ELR (cell line): ENCODE results near the gene GJD2.

Source experiments
- DNase-seq: peaks from one replicate; pipeline ENCODE4 v3.0.0-alpha.2; 2015; ENCODE audit warnings: low read depth

Gene GJD2

DNA sequence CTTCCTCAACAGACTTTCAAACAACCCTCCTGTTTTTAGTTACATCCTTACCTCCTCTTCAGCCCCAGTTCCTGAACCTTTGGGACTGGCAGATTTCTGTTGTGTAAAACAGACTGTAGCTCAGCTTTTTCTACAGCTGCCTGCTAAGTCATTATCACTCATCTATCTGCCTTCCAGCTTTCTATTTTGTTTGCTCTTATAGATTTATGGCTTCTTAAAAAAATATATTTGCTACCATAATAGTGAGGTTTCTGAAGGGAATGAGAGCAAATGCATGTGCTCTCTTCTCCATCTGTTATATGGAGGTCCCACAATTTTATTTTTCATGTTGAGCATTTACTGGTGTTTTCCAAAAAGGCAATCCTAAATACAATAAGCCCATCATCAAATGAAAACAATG, 18.2 kb upstream of the GJD2 start:
- no peak for DNase-seq

DNA sequence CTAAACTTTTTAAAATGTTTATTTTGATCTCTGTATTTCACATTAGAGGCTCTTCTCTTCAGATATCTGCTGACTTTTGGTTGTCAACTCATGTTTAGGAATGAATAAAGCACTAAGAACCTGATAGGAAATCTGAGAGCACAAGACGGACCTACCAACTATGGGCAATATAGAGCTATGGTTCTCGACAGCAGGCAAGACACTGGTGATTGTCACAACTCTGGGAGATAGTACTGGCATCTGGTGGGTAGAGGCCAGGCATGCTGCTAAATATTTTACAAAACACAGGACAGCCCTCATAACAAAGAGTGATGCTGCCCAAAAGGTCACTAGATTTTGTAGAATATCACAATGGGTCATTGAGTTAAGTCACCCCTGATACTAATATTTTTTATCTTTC, 17.5 kb upstream of the GJD2 start:
- no peak for DNase-seq

DNA sequence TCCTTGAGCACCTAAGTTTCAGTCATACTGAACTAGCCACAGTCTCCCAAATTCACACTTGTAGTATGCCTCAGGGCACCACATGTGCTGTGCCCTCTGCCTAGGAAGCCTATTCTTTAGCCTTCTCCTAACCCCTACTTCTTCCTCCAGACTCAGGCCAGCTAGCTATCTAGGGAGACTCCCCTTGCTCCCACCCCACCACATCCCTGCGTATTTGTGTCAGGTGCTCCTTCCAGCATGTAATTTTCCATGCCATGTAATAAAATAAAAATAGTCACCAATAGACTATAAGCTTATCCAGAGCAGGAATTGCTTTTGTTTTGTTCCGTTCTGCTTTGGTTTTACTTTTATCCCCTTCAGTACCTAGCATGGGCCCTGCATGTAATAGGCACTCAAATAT, 14.9 kb upstream of the GJD2 start:
- no peak for DNase-seq

DNA sequence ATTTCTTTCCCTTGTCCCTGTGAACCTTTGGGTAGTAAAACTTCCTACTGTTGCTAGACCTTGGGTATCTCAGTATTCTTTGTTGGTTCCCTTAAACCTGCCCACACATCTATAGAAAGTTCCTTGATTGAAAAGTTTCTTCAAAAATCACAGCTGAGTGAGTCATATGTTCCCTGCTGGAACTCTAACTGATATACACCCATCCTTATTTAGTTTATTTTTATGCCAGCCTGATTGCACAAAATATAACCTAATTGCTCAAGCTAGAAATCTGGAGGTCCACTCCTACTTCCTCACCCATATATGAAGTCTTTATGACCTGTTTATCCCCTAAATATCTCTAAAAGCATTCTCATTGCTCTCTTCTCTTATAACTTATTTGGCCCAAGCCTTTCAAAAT, 13.7 kb upstream of the GJD2 start:
- DNase-seq: no peak

DNA sequence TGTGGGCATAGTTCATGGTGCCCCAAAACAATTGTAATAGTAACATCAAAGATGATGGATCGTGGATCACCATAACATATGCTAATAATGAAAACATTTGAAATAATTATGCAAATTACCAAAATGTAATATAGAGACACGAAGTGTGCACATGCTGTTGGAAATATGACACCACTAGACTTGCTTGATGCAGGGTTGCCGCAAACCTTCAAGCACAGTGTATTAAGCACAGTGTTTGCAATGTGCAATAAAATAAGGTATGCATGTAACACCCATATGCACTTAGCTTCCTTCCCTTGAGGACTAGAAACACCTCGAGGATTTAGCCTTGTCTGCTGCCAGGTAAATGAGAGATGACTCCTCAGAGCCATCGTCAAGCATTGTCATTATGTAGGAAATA, 10.9 kb upstream of the GJD2 start:
- no peak for DNase-seq

DNA sequence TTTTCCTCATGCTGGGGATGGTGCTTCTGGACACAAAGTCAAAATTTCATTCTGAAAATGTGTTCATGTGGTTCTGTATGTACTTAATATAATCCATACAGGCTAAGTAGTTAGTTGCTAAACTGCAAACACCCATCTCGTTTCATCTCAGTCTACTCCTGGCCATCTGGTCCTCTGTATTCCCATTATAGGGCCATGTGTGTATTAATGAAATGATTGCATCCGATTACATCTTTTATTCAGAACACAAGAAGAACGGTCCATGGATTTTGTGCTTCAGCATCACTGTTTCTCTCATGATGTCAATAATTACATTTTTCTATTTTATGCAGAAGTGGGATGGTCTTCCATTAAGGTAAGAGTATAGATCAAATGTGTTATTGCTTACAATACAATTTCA, 6.1 kb upstream of the GJD2 start:
- no peak for DNase-seq

DNA sequence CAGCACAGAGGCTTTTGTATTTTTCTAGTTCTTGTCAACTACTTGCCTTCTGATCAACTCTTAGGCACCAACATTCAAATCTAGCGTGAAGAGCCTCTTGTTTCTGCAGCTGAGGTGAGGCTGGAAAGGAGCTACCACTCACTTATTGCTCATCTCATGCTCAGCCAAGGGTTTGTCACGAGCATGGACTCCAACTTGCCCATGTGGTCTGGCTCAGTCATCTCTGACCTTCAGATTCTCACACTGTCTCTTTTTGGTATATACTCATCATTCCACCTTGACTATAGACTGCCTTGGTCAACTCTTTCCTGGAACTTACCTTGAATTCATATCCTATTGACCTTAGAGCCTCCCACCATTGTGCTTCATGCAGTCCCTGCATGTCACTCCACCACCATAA, 5.2 kb upstream of the GJD2 start:
- DNase-seq: no peak

DNA sequence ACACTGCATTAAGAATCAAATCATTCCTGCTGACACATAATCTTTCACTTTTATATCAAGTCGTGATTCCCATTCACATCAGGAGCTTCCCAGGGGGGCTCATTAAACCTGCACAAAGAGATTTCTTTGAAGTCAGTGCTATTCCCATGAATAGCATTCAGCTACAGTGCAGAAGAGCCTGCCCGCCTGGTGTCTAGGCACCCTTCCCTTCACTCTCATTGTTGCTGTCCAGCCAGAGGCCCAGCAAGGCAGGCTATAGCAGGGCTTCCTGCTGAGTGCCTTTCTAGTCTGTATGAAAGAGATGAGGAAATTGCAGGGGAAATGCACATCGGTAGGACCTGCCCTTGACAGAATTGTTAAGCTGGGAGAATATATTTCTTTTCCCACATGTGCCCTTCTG, 4.5 kb upstream of the GJD2 start:
- DNase-seq: no peak

DNA sequence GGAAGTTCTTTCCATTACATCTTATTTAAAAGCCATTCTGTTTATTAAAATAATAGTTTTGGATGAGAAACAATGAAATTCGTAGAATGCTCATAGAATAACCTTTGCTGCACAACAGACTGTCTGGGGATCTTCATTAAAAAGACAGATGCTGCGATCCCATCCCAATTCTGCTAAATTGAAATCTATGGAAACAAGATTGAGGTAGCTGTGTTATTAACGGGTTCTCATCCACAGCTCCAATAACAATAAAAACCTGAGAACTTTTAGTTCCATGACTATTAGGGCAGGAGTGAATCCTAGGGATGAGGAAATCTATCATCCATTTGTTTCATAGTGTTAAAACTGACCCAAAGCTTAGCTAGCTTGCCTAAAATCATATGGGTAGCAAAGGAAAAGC, 2.5 kb upstream of the GJD2 start:
- no peak for DNase-seq

DNA sequence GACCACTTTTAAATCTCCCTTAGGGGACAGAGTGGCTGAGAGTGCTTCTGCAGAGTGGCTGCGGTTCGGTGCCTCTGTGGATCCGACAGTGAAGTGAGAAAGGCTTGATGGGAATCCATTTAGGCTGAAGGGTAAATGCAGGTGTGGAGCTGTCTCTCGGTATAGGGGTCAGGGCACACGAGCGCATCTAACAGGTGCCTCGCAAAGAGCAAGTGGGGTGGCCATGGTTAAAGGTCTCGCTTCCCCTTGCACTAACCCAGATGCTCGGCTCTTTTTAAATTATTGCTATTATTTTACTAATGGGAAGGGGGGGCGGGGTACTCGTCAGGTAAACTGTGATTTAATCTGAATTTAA, 598 bp upstream of the GJD2 start:
- no peak for DNase-seq

DNA sequence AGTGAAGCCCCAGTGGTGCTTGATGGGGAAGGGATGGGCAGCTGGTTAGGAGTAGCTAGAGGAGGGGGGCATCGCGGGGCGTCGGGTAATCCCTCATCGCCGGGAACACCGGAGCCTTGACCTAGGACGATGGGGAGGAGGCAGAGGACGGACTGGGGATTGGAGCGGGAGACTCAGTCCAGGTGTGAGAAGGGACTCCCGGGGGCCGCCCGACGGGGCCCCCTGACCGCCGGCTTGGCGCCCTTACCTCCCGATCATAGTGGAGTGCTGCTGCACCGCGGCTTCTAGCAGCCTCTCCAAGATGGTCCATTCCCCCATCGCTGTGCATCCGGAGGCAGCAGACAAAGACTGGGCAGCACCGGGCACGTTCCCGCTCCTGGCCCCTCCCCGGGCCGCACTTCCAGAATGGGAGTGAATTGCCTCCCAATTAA, 612 bp downstream of the GJD2 start:
- no peak for DNase-seq

DNA sequence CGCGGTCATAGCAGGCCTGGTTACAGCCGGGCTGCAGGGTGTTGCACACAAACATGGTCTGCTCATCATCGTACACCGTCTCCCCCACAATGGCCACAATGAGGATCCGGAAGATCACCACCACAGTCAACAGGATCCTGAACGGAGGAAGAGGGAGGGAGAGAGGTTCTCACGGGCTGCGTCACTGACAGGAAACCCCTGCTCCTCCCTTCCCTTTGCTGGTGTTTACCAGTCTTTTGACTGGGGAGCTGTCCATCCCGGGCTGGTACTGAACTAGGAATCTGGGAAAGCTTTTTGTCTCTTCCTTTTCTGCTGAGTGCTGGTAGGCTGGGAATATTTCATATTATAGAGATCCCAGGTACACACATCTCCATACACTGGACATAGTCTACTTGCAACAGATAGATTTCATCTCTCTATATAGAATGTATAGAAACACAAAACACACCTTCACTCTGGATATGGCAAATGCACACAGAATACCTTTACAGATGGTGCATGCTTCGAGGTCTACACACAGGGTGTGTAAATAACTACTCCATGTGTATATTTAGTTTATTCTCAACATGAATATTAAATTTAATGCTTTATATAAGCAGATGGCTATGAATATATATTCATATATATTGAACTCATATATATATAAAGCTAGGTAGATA, 1.4 kb downstream of the GJD2 start:
- peak; percentile 65 for DNase-seq

DNA sequence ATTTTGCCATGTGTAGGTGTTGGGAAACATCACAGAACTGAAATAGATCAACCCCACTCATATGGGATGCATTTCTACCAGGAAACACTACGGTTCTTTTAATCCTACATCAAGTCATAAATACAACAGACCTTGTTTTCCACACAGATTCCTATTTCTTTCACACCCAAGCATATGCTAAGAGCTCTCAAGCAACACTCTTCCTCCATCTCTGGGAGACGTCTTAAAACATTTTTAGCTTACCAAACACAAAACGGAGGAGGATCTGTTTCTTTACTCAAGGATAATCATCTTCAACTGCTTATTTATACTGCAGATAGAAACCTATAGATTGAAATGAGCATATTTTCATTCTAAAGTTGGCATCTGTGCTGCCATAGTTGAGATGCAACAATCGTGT, 5.1 kb downstream of the GJD2 start:
- DNase-seq: no peak

DNA sequence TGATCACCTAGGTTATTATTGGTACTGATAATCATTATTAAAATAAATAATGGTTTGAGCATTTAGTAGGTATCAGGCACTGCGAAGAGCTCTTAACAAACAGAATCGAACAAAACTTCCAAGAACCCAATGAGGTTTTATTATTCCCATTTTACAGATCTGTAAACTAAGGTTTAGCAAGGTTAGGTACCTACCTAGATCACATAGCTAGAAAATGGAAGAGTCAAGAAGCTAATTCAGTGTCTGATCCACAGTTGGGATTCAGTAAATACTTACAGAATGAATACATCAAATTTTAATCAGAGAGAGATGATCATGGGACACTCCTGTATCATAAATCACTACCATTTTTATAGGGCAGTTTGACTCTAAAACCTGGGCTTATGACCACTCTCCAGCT, 15.5 kb downstream of the GJD2 start:
- no peak for DNase-seq

DNA sequence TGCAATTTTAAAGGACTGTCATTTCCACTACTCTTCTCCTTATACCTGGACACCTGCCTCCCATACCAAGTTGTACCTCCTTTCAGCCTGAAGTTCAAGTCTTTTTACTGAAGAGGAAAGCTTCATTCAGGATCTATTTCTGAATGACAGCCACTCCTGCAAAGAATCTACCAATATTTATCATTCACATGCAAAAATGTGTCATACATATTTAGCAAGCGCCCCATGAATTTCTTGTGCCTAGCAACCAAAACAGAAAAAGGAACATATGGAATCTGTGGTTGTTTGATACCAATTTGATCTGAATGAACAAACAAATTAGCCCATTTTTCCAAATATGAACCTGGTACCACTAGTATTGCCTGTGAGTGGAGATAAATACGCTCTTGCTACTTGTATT, 16.8 kb downstream of the GJD2 start:
- no peak for DNase-seq

DNA sequence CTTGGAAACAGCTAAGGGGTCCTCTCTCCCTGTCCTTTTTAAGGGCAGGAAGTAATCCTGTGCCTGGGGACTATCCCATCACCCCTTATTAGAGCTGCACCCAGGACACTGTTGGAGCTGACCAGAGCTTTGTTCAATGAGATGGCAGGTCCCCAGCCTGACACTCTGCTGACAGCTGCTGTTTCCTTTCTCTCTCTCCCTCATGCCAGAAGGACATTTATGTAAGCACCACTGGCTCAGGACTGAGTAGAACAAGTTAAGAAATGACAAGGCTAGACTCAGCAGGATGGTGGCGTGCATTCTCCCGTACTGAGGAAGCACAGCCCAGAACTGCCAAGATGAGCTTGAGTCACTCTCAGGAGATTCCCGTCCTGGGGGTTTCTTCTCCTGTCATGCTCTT, 17.3 kb downstream of the GJD2 start:
- peak; percentile 20 for DNase-seq

DNA sequence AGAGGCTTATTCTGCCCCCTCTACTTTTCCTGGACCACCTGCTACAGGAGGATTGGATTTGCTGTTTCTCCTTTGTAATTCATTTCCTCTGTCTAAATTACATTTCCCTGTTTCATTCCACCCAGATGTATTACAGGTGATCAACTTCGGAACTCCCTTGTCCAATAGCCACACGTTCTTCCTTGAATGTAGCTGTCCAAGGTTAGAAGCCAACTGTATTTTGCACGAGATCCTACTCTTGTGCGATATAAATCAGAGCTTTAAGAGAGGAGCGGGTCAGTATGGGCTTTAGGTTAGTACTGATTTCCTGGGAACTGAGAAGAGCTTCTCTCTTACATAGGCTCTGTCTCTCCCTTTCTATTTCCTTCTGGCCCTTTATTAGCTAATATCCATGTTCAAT, 20.5 kb downstream of the GJD2 start:
- DNase-seq: no peak

DNA sequence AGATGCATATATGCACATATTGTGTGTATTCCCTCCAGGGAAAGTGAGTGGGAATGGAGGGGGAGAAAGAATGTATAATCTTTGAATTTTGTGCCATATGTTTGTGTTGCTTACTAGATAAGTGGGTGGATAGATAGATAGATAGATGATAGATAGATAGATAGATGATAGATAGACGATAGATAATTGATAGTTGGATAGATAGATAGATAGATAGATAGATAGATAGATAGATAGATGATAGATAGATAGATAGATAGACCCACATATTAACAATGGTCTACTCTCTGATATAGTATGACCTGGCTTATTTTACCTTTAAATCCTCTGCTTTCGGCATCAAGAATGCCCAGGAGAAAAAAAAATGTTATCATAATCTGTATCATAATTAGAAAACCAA, 21.2 kb downstream of the GJD2 start:
- no peak for DNase-seq

DNA sequence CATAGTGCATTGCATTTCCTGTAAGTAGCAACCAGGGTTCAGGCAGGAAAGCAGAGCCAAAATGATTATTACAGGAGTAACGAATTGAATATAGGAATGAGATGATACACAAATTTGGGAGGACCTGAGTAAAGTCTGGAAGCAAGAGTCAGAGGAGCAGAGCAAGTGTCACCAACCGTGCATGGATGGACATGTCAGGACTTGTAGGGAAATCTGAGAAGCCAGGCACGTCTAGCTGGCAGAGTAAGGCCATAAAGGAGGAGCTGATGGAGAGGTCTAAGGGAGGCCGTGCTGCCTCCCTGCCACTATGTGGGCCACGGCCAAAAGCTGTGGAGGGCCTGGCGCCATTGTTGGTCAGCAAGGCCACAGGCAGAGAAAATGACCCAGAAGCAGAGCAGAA, 22.4 kb downstream of the GJD2 start:
- DNase-seq: no peak

DNA sequence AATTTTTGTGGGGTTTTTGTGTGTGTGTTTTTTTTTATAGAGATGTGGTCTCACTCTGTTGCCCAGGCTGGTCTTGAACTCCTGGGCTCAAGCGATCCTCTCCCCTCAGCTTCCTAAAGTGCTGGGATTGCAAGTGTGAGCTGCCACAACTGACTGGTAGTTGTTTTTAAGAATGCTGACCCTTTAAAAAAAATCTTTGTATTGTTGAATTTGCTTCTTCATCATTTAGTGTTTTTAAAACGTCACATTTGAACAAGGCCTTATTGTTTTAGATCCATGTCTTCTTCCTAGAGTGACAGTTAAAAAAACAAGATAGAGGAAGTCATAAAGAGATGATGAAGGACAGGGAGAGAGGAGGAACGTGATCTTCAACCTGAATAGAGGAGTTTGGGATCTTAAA, 24.1 kb downstream of the GJD2 start:
- no peak for DNase-seq

DNA sequence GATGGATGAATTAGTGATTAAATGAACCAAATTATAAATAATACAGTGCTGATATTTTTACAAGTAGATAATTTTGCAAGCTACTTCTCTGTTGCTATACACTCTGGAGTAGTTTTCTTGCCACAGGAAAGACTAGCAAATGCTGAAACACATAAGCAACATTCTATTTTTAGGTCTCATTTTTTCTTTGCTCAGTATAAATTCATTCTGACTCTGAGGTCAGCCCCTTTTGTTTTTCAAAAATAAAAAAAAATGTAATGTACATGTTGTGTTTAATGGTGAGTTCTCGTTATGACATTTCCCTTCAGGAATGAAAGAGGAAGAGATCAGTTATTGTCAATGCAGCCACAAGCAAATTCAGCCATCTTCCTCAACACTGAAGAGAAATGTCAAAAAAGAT, 24.9 kb downstream of the GJD2 start:
- DNase-seq: no peak

DNA sequence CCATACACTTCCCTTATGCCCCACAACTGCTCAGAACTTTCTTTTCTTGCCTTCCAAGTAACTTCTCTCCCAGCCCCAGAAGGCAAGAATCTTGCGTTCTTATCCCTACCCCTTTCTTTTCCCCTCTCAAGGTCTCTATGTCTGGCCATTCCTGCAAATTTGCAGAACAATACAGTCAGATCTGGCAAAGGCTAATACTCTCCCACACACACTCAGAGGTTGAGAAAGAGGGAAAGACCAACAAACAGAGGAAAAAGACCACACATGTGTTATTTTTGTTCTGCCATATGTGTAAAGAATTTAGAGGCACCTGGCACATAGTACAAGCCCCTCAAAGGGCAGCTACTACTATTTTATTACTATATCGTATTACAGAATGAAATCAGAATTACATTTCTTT, 25.7 kb downstream of the GJD2 start:
- no peak for DNase-seq

DNA sequence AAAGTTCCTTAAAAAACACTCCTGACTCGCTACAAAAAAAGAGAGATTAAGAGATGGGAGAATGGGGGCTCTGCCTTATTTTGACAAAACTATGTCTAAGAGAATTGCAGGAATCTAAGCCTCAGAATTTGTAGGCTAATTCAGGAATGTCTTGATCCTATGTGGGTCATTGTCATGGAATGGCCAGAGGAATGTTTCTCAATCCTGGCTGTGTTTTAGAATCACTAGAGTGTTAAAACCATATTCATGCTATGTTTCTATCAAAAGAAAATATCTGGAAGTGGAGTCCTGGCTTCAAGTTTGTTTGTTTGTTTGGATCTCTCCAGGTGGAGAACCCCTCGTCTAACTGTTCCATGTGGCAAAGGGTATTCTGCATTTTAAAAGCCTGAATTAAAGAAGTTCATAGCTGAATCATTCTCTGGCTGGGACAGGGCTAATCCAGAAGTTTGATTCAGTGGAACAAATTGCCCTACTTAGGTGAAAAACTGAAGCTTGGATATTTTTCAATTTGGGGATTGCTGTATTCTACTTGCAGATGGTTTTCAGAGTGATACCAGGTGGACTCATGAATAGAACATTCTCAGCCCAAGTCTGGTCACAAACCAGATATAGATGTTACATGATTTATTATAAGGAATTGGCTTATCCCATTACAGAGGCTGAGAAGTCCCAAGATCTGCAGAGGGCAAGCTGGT, 28.2 kb downstream of the GJD2 start:
- DNase-seq: peak; percentile 3

DNA sequence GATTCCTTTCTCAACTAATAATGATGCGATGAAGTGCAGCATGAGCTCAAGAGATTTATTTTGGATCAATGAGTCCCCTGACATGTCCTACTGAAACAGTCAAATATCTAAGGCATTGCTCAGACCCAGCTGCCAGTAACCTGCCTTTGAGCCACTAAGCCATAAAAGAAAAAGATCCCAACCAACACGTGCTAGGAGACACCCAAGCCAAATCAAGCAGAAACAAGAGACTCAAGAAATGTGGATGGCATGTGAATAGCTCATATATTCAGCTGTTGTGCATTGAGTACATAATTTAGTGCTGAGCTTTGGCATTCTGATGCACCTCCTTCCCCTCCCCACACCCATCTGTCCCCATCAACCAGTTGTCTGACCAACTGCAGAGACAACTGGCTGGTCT, 29.2 kb downstream of the GJD2 start:
- DNase-seq: no peak
